Measurements from ENCODE around the gene SLC25A29. TPM values are rescaled to one million over a fixed set of nuclear protein-coding genes. Genes with fewer than 3 reads are reported as not detected.

SLC25A29 gene
- total and polyA plus RNA-seq, 12 donors: 9.0 to 277 (median 88.4) TPM

DNA sequence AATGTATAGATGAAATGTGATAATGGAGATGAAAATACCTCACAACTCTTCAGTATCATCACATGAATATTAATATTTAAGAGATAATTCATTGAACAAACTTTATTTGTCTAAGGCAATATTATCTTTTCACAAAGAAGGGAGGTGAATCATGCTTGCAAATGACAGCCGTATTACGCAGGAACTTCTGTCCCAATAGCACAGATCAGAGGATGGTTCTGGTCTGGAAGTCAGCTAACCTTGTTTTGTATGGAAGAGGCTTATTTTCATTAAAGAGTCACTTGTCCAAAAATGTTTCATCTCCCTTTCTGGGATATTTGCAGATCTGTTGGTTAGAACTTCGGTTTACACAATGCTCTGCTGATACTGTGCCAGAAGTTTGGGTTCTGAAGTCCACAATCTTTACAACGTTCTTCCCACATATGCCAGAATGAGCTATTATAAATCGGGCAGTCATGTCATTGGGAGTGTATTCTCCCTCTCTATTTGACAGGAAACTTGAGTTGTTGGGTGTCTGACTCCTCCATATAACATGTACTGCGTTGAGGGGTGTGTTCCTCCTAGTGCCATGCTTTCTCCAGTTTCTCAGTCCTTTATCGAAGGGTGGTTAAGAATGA, 37.5 kb downstream of the SLC25A29 start:
- H3K27ac ChIP-seq: peak overlapping the region; percentile 2 to 82 (median 33)
- DNase-seq: peak in 2 of 7 donors; percentile 50 to 68
- peaks cover 0 to 14% of the 10 kb centered on the region in 2 donors for H3K36me3 ChIP-seq (replicated peaks in 1 of 2)
- no peaks in the 10 kb centered on the region for H3K9me3 ChIP-seq (replicated peaks in 1 of 3)
- H3K4me3 ChIP-seq: no peak overlapping the region
- TF ChIP-seq, protein P1, sequence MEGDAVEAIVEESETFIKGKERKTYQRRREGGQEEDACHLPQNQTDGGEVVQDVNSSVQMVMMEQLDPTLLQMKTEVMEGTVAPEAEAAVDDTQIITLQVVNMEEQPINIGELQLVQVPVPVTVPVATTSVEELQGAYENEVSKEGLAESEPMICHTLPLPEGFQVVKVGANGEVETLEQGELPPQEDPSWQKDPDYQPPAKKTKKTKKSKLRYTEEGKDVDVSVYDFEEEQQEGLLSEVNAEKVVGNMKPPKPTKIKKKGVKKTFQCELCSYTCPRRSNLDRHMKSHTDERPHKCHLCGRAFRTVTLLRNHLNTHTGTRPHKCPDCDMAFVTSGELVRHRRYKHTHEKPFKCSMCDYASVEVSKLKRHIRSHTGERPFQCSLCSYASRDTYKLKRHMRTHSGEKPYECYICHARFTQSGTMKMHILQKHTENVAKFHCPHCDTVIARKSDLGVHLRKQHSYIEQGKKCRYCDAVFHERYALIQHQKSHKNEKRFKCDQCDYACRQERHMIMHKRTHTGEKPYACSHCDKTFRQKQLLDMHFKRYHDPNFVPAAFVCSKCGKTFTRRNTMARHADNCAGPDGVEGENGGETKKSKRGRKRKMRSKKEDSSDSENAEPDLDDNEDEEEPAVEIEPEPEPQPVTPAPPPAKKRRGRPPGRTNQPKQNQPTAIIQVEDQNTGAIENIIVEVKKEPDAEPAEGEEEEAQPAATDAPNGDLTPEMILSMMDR (IDR thresholded peaks at IDR 0.05): no peak
- TF ChIP-seq POLR2A (IDR thresholded peaks at IDR 0.05): no peak
- H3K27me3 ChIP-seq: no peaks in the 10 kb centered on the region
- WGBS, 4 donors: 47 to 62% (median 54%) methylated on average over 7 of the region's 7 CpGs
- intact Hi-C loops (cut with DNase I): no loop called here
- peaks cover 18 to 41% of the 10 kb centered on the region in 2 donors for H3K4me1 ChIP-seq (replicated peaks in 1 of 2)

DNA sequence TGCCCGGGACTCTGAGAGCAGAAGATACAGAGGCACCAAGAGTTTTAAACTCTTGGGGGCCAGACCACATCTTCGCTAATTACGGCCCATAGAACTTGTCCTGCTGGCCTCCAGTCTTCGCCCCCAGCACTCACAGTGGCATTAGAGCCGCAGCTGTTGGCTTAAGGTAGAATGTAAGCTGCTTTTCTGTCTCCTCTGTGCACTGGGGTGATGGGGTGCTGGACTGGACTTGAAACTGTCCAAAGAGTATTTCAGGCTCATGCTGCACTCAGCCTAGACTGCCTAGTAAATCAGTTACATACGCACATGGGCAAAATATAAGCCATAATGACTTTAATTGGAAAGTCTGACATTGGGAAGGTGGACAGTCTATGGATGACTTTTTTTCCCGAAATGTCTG, 38.3 kb downstream of the SLC25A29 start:
- 92 to 97% (median 95%) methylated on average over 6 to 7 of the region's 7 CpGs for WGBS, 4 donors
- H3K4me1 ChIP-seq (replicated peaks in 1 of 2): peaks cover 12 to 35% of the 10 kb centered on the region in 2 donors
- no peaks in the 10 kb centered on the region for H3K9me3 ChIP-seq (replicated peaks in 1 of 3)
- H3K27me3 ChIP-seq: no peaks in the 10 kb centered on the region
- intact Hi-C loops (cut with DNase I): no loop called here
- peak overlapping the region; percentile 3 to 82 (median 33) for H3K27ac ChIP-seq
- no peak for TF ChIP-seq POLR2A (IDR thresholded peaks at IDR 0.05)
- TF ChIP-seq, protein P1 (IDR thresholded peaks at IDR 0.05): no peak
- H3K36me3 ChIP-seq (replicated peaks in 1 of 2): peaks cover 0 to 21% of the 10 kb centered on the region in 2 donors
- no peak for DNase-seq
- H3K4me3 ChIP-seq: no peak overlapping the region

DNA sequence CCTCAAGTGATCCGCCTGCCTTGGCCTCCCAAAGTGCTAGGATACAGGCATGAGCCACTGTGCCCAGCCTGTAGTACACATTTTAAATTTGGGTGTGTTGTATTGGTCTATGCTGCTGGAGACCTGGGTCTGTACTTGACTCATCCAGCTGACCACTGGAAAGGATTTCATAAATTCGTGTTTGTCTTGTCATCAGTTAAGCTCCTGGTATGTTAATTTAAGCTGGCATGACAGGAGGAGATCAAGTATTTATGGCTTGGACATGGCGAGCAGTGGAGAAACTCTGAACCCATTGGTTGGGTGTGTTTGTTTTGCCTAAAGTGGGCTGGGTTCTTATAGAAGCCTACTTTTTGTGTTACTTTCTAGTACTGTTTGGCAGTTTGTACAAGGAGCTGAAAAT, 43.1 kb downstream of the SLC25A29 start:
- intact Hi-C loops (cut with DNase I): no loop called here
- Histone ChIP-seq H3K4me1 (replicated peaks in 1 of 2) (peaks cover 13 to 36% of the 10 kb centered on the region in 2 donors), H3K27me3 (no peaks in the 10 kb centered on the region), H3K4me3 (no peak overlapping the region), H3K27ac (no peak overlapping the region), H3K36me3 (replicated peaks in 1 of 2) (peaks cover 0 to 27% of the 10 kb centered on the region in 2 donors), H3K9me3 (replicated peaks in 1 of 3) (no peaks in the 10 kb centered on the region)
- DNase-seq: no peak
- TF ChIP-seq POLR2A (IDR thresholded peaks at IDR 0.05): no peak
- TF ChIP-seq, protein P1 (IDR thresholded peaks at IDR 0.05): no peak
- 76 to 81% (median 77%) methylated on average over 3 of the region's 3 CpGs for WGBS, 4 donors

DNA sequence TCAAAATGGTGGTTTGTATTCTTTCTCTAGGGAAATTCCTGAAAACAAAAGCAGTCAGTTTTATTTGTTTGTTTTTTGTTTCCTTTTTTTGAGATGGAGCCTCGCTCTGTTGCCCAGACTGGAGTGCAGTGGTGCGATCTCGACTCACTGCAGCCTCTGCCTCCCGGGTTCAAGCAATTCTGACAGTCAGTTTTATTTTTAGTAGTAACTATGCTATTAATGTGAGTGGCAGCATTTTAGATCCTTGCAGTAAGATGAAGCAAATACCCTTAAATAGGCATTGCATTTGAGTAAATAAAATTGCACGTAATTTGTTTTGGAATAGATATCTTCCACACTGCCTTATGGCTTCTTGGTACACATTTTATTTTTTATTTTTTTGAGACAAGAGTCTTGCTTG, 43.7 kb downstream of the SLC25A29 start:
- intact Hi-C loops (cut with DNase I): no loop called here
- H3K27me3 ChIP-seq: no peaks in the 10 kb centered on the region
- no peak overlapping the region for H3K4me3 ChIP-seq
- TF ChIP-seq, protein P1 (IDR thresholded peaks at IDR 0.05): no peak
- TF ChIP-seq POLR2A (IDR thresholded peaks at IDR 0.05): no peak
- H3K4me1 ChIP-seq (replicated peaks in 1 of 2): peaks cover 13 to 34% of the 10 kb centered on the region in 2 donors
- 62 to 81% (median 70%) methylated on average over 5 of the region's 5 CpGs for WGBS, 4 donors
- peaks cover 0 to 27% of the 10 kb centered on the region in 2 donors for H3K36me3 ChIP-seq (replicated peaks in 1 of 2)
- DNase-seq: no peak
- no peaks in the 10 kb centered on the region for H3K9me3 ChIP-seq (replicated peaks in 1 of 3)
- peak overlapping the region in 2 of 5 donors; percentile 25 to 32 for H3K27ac ChIP-seq

Measured in adrenal gland (tissue), 12 donors.